Measurements from ENCODE around the gene HNRNPK. TPM values are rescaled to one million over a fixed set of nuclear protein-coding genes. Genes with fewer than 3 reads are reported as not detected.

Gene HNRNPK
- total and polyA plus RNA-seq, 2 of the 13 experiments (the other 11 are each of a cell fraction or from before 2014, with no cell fraction given): 321 to 712 TPM

GRCh38 chr9:83920927-83921707 is 58.9 kb downstream of the HNRNPK start, which contains the start of gene KIF27:
Gene KIF27, minus strand, starts transcription at chr9:83921432. Its CDS starts 5,841 bp downstream, at chr9:83915591.
- BruUV-seq (replicated peaks): TSS peak; percentile 99
- ChIA-PET CTCF (ENCODE audit: low intra/inter-chr PET ratio, low total read pairs) (interaction anchor here (1.0 kb wide), 2 partner anchors 340 to 394 kb away, joined by 3 to 8 read pairs; no protein-coding TSS in a partner anchor), POLR2A (interaction anchor here (0.8 to 2.4 kb wide), 10 partner anchors 9 to 213 kb away, joined by 3 to 19 read pairs (median 4); partner anchors contain the start of genes HNRNPK, RMI1 and UBQLN1)
- FAIRE-seq (peak; percentile 53), ATAC-seq (peak; percentile 96), DNase-seq (ENCODE audit: low spot score) (peak; percentile 92)
- Histone ChIP-seq H3K4me2 (ENCODE audit: low read depth, low read length) (peak within 1 kb of the TSS; percentile 97), H2AFZ (ENCODE audit: low read length) (peak within 1 kb of the TSS; percentile 84), H3K79me2 (ENCODE audit: insufficient read depth, low read length) (no peaks in the 10 kb centered on the region), H4K20me1 (ENCODE audit: insufficient read depth, low read length) (no peaks in the 10 kb centered on the region), H3K36me3 (replicated peaks in 1 of 2; ENCODE audit: control insufficient read depth in 1 of 2, insufficient read depth in 2 of 2, low read length in 2 of 2) (no peaks in the 10 kb centered on the region), H3K9ac (ENCODE audit: insufficient read depth, low read depth, low read length) (peak within 1 kb of the TSS; percentile 84), H3K4me1 (ENCODE audit: insufficient read depth, low read length) (peaks cover 16% of the 10 kb centered on the region), H3K4me3 (replicated peaks in 1 of 3; ENCODE audit: insufficient read depth in 1 of 3, low read depth in 2 of 3, low read length in 3 of 3) (peak within 1 kb of the TSS; percentile 63 to 70 (median 68)), H3K9me3 (ENCODE audit: low read length) (no peaks in the 10 kb centered on the region), H3K27ac (ENCODE audit: extremely low read length, insufficient read depth, low read length) (peak within 1 kb of the TSS; percentile 95), H3K27me3 (ENCODE audit: control insufficient read depth in 1 of 2, insufficient read depth in 2 of 2, low read length in 2 of 2) (no peaks in the 10 kb centered on the region)
- in situ Hi-C loops (cut with HindIII; ENCODE audit: extremely low pct_ligation_motif_present, low pct_unique_long_range_greater_than_20kb): no loop called here
- intact Hi-C loops (cut with micrococcal nuclease; ENCODE audit: unreplicated experiment): loop anchor here (2.0 to 5.0 kb wide), 2 partner anchors 66 to 341 kb away; no protein-coding TSS in a partner anchor
- WGBS (ENCODE audit: low lambda C conversion rate): 1% methylated on average over 23 of the region's 92 CpGs
- TF ChIP-seq ZFP90 (CRISPR knock-in tag; IDR thresholded peaks at IDR 0.05; ENCODE audit: borderline replicate concordance) (0 out of 2 replicates have a peak, but pooled peaks have one; percentile 24), DR1 (CRISPR knock-in tag; IDR thresholded peaks at IDR 0.05) (no peak), SP2 (CRISPR knock-in tag; IDR thresholded peaks at IDR 0.05) (no peak; the same call in 1 of the 2 replicates), SUZ12 (IDR thresholded peaks at IDR 0.05; ENCODE audit: low read depth, low read length) (no peak), ZNF317 (CRISPR knock-in tag; IDR thresholded peaks at IDR 0.05) (0 out of 2 replicates have a peak, but pooled peaks have one; percentile 32), KDM1A (CRISPR knock-in tag; IDR thresholded peaks at IDR 0.05) (no peak), HDAC6 (IDR thresholded peaks at IDR 0.05; ENCODE audit: low read depth, low read length) (no peak), EZH2 (conservative IDR thresholded peaks at IDR 0.05; ENCODE audit: low read depth, low read length) (no peak), FOXC1 (CRISPR knock-in tag; IDR thresholded peaks at IDR 0.05; ENCODE audit: borderline replicate concordance) (peak; percentile 80), KDM4B (CRISPR knock-in tag; IDR thresholded peaks at IDR 0.05) (no peak), GPN1 (CRISPR knock-in tag; IDR thresholded peaks at IDR 0.05; ENCODE audit: borderline replicate concordance) (0 out of 2 replicates have a peak, but pooled peaks have one; percentile 34), ZZZ3 (CRISPR knock-in tag; IDR thresholded peaks at IDR 0.05; ENCODE audit: borderline replicate concordance) (no peak), ZNF773 (CRISPR knock-in tag; IDR thresholded peaks at IDR 0.05; ENCODE audit: borderline replicate concordance) (no peak), ZSCAN5A (CRISPR knock-in tag; IDR thresholded peaks at IDR 0.05; ENCODE audit: borderline replicate concordance) (0 out of 2 replicates have a peak, but pooled peaks have one; percentile 59), ZNF850 (CRISPR knock-in tag; conservative IDR thresholded peaks at IDR 0.05) (no peak), ARID2 (CRISPR knock-in tag; IDR thresholded peaks at IDR 0.05; ENCODE audit: borderline replicate concordance) (peak; percentile 93), ZFYVE20 (CRISPR knock-in tag; IDR thresholded peaks at IDR 0.05; ENCODE audit: borderline replicate concordance, low read depth) (no peak), MYNN (CRISPR knock-in tag; IDR thresholded peaks at IDR 0.05; ENCODE audit: low read depth) (peak; percentile 28; the same call in 1 of the 2 replicates), ZNF124 (CRISPR knock-in tag; IDR thresholded peaks at IDR 0.05) (no peak), ZNF780A (CRISPR knock-in tag; IDR thresholded peaks at IDR 0.05) (no peak), E2F5 (CRISPR knock-in tag; conservative IDR thresholded peaks at IDR 0.05) (0 out of 2 replicates have a peak, but pooled peaks have one; percentile 20)

Data from HepG2 (cell line).